Measurements from ENCODE around the gene LPIN3.

DNA sequence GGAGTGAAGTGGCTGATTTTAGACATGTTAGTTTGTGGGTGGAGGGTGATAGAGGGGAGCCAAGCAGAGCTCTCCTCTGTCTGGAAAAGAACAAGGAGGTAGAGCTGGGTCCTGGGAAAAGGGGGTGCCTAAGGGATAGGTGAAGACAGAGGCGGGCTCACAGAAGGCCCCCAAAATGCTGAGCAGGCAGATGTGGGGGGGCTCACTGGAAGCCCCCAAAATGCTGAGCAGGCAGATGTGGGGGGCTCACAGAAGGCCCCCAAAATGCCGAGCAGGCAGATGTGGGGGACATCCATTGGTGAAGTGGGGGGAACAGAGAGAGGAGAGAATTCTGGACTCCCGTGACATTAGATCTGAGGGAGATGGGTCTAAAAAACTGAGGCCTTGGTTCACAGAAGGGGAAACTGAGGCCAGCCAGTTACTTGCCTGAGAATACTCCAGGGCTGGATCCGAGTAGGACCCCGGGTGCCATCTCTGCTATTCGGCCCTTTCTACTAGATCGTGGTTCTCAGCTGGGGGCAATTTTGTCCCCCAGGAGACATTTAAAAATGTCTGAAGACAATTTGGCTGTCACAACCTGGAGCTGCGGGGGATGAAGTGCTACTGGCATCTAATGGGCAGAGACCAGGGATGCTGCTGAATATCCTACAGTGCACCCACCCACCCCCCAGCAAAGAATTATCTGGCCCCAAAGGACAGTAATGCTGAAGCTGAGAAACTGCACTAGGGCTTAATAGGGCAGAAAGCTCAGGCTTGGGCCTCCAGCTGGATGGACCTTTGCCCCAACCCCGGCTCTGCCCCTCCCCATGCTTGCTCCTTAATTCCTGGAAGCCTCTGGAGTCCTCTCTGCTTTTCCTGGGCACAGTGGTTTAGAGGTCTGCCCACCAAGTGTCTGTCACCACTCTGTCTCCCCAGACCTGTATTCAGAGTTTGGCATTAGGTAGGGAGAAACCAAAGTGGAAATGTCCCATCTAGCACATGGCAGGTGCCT lies 2.1 kb downstream of the LPIN3 start:
- TF ChIP-seq POLR2AphosphoS5 (IDR thresholded peaks at IDR 0.05; ENCODE audit: borderline replicate concordance, low read depth, low read length) (no peak), EZH2 (IDR thresholded peaks at IDR 0.05) (no peak)

Measured in SK-N-MC (cell line).